HG03442 (cell line): Measurements from ENCODE around the gene KIAA2012.

Source experiments
- ATAC-seq: cut with Tn5 transposase; IDR thresholded peaks from one replicate; pipeline ENCODE4 v1.9.1; 2021; ENCODE audit warnings: mild to moderate bottlenecking, moderate library complexity; ENCODE audit not compliant: unreplicated experiment

Gene KIAA2012

DNA sequence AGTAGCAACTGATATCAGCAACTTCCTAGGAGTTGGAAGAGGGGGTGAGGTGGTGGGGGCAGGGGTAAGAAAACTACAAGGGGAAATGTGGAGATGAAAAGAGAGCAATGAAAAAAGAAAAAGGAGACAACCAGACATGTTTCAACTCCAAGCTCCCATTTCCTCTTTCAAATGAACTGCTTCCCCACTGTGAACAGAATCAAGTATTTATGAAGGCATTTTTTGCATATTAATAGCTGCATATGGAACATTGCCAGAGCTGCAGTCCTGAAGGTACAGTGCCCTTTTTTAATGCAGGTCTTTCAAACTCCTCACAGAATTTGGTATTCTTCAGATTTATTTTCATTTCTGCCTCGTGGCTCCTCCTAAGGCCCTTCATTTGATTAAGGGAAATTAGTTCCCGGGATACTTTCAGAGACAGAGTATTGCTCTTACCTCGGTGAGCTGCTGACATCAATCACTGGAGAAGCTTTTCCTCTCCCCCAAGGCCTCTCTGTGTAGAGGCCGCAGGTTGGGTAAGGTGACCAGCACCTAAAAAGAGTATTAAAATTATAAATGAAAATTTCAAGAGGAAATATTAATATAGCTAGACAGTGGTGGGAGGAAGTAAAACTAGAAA, 68.4 kb downstream of the KIAA2012 start:
- ATAC-seq = no peak

DNA sequence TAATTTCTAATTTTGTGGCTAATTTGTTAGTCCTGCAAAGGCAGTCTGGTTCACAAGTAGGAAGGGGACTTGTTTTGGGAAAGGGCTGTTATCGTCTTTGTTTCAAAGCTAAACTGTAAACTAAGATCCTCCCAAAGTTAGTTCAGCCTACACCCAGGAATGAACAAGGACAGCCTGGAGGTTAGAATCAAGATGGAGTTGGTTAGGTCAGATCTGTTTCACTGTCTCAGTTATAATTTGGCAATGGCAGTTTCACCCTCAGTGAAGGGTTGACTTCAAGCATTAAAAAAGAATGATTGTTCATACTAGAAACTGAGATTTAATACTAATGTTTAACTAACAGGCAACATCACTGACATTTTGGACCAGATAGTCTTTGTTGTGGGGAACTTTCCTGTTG, 69.5 kb downstream of the KIAA2012 start:
- no peak for ATAC-seq

DNA sequence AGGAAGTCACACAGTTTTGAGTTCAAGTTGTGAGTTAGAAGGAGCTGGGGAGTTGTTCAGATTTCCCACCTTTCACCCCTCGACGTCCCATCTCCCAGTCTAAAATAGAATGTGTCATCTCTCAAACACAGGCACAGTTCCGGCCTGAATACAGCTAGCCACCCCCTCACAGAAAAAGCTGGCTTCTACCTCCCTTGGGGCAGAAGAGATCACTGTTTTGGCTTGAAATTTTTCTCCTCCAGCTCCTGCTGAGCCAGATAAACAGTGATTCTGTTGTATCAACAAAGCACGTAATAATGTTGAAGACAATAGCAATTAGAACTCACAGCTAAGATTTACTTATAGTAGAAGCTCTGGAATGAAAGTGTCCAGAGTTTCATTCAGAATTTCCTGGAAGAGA, 74.7 kb downstream of the KIAA2012 start:
- no peak for ATAC-seq

DNA sequence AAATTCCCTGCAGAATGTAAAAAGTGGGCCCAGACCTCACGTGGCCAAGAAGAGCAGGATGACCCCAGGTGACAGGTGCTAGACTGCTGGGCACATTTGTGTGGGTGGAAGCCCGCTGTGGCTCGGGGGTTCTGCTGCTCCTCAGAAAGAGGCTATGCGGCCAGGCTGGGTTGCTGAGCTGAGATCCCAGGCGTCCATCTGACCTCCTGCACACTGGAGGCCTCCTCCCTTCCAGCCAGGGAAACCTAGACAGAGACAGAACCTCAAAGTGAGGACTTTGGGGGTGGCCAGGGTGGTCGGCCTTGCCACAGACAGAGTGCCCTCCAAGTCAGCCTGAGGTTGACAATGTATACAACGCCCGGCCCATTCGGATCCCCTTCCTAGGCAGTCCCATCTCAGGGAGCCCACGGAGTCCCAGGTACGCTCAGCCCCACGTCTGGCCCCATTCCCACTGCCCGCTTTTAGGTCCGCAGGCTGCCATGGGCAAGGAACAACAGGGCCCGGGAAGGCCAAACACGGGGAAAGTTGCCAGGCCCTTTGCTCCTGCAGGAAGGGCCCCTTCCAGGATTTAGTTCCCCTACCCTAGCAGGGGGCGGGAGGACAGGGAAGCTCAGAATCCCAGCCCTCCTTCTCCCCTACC, 75.6 kb downstream of the KIAA2012 start:
- ATAC-seq = no peak

DNA sequence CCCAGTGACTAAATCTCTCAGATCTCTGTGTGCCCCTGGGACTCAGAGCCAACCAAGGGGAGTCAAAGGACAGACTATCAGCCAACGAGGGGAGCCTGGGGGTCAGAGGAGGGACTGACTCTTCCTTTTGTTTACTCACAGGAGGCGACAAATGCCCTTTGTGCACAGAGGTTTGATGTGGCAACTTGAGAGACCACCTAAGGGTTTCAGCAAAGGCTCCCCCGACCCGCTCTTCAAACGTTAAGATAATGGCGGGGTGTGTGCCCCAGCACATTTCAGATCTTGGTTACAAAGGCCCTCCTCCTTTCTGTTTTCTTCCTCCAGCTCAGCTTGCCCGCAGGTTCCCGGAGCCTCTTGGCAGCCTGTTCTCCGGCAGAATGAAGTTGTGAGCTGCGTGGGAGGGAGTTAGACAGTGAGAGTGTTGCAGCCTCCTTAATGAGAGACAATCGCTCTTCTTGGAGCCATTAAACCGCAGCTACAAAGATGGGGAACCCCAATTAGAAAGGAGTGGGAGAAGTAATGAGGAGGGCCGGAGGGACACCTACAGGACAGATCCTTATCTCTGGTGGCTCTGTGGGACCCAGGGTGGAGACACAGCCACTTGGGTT, 76.2 kb downstream of the KIAA2012 start:
- no peak for ATAC-seq

DNA sequence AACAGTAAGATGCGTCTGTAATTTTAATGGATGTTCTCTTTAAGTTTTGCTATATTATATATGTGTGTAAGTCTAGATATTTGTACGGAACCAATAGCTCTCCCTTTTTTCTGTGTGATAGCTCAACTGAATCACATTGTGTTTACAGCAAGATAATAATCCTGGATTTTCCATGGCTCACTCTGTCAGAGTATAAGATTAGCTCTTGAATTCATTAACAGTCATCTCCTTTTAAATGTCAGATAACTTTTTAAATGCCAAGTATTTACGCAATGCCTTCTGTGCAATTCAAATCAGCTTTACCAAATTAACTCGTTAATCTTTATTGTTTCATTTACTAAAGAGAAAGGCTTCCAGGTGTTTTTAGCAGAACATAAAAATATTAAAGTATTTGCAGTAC, 76.9 kb downstream of the KIAA2012 start:
- ATAC-seq = no peak

DNA sequence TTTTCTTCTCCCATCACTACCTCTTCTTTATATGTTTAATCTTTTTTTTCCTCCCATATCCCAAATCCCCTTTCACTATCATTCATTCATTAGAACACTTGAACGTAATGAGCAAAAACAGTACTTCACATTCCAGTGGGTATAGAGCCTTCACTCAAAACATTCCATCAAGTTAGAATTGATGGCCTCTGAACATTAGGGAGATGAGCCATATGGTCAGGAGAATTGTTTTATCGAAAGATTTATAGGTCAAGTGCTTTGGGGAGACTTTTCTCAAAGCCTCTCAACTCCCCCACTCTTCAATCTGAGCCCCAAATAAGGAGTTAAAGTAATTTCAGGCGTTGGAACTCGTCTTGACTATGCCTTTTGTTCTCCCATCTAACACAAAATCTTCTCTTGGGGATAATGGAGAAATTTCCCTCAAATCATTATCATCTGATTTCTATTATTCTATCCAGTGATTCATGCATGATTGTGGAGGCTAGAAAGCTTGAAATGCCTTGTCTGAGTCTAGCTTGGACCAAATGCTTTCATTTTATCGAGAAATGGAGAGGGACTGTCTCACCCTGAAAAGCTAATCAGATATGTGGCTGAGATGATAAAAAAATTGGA, 79.2 kb downstream of the KIAA2012 start:
- ATAC-seq = no peak

DNA sequence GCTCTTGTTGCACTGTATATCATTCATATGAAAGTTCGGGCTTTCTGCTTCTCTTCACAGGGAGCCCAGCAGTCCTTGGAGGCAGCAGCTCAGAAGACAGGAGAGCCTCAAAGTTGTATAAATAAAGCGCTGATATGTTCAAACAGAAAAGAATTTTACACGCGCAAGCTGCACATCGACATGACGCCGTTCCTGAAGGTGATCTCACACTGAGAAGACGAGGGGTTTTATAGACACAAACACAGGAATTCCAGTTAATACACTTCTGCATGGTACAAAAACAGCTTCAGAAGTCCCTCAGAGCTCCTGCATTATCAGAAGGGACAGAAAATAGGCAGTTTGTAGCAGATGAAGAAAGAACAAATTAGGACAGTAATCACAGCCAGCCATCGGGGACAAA, 81.6 kb downstream of the KIAA2012 start:
- ATAC-seq = no peak

DNA sequence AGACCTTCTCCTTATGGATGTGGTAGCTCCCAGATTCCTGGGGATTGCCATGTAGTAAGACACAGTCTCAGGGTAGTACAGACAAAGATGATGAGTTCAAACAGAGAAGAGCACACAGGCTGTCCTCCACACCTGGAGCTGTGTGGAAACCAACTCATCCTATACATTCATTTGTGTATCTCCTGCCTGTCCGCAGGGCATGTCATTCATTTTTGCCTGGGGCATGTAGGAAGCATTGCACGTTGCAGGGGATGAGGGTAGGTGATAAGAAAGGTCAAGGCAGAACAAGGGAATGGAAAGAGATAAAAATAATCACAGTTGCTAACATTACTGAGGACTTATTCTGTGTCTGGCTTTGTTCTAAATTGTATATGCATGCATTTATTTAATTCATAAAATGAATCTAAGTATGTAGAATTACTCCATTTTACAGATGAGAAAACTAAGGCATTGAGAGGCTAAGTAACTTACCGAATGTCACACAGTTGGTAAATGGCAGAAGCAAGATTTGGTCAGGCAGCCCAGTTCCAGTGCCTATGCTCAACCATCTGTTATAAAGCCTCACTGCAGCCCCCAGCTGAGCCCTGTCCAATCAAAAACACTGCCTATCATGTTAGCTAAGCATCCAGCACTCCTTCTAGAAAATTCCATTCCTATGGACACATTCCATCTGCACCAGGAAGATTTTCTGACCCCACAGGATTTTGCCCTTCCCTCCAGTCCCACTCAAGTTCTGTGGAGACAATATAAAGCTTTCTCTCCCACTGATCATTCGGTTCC, 84.3 kb downstream of the KIAA2012 start:
- ATAC-seq = no peak

DNA sequence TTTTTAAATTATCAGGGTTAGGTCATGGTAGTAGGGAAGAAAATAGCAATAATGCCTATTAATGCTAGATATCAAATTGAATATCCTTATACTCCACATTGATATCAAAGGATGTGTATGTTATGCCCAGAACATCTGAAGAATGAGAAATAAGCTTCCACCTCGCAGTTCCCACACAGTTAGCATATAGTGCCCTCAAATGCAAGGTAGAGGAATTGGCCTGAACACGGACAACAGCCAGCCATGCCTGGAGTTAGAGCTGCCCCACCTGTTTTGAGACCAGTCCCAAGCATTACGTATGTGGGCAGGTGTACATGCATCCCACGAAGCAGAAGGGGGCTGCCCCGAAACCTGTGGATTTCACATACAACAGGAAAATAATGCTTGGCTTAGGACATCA, 85.7 kb downstream of the KIAA2012 start:
- no peak for ATAC-seq

DNA sequence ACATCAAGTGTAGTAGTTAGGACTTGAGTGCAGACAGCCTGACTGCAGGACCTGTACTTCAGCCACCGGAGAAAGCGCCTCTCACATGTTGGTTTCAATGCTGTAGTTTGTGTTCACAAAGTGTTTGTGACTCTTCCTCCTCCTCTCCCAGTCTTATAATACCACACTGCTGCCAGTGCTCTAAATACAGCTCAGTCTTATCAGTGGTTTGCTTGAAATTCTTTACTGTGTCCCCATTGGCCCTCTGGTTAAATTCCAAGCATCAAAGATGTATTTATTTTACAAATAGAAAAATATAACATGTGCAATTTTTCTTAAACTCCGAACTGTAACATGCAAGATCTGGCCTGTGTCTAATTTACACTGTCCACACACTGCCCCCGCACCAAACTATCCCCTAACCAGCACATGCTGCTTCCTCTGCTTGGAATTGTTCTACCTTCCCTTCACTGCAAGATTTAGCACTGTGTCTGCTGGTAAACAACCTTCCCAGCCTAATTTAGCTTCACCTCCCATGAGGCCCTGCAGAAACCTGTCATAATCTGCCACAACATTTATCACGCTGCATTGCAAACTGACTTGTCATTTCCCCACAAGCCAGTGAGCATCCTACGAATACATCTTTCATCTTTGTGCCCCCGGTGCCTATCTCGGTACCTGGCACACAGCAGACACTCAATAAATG, 88.2 kb downstream of the KIAA2012 start:
- no peak for ATAC-seq

DNA sequence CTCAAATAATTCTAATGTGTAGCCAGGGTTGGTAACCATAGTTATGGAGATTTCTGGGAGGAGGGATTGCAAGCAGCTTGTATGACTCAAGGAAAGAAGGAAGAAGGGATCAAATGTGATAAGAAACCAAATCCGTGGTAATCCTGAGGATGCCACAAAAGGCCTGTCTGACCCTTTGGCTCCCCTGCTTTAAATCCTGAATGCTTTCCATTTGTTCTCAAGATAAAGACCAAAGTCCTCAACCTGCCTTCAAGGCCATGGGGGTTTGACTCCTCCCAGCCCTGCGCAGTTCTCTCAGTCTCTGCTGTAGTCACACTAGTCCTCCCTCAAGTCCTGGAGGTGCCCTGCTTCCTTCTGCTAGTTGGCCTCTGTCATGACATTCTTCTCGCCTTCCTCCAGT, 91.4 kb downstream of the KIAA2012 start:
- ATAC-seq = no peak

DNA sequence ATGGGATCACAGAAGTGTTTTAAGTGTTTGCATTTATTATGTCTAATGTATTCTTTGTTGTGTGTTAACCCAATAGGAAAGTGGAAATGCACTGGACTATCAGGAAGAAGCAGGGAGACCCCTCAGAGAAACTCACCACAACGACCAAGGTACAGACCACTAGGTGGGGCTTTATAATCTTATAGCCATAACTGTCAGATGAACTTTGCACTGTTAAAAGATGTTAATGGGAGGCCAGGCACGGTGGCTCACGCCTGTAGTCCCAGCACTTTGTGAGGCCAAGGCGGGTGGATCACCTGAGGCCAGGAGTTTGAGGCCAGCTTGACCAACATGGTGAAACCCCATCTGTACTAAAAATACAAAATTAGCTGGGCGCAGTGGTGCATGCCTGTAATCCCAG, 92.2 kb downstream of the KIAA2012 start:
- ATAC-seq = no peak

DNA sequence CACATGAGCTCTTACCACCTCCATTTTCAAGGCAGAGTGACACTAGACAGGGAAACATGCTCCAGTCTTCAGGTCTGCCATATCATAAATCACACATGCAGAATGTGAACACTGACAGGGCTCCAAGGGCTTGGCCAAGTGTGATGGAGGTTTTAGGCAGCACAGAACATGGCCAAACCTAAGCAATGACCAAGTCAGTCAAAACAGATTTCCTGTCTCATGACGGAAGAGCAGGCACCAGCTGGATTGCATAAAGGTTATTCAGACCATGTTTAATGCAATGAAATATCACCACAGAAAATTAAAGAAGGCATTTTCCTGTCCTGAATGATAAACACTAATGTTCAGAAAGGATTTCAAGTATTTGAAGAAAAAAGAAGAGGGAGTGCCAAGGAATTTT, 92.9 kb downstream of the KIAA2012 start:
- no peak for ATAC-seq

DNA sequence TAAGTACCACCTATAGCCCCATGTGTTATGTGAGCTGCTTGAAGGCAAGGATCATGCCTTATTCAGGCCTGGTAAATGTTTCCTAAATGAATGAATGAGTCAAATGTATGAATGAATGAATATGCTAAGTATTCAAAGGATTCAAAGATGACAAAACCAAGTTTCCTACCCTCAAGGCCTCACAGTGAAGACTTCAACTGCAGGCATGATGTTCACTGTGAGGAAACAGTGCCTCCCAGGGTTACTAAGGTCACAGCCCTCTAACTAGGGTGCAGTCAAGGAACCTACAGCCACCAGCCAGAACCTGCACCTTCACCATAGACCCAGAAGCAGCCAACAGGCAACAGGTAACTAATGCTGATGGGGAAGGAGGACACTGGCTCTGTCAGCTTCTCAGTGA, 96.1 kb downstream of the KIAA2012 start:
- ATAC-seq = no peak

DNA sequence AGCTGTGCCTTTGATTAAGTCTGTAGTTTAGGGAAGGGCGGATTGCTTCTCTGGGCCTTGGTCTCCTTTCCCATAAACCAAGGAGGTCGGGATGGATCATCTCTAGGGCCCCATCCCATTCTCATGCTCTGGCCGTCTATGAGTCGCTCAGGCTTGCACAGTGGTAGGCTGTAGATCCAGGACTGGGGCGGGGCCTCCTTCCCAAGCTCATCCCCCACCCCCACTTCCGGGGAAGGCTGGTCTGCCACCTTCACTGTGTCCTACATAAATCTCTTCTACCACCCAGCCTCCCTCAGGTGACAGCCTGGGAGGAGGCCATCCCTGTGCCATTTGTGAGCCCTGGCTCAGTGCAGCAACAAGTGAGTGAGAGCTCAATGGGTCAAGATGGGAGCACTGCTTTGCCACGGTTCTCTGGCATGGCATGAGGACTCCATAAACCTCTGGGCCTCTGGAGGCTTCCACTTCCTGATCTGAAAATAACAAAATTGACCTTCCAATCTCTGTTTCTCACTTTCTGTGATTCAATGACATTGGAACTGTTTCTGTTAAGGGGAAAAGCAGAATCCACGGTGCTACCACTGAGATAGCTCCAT, 96.9 kb downstream of the KIAA2012 start:
- no peak for ATAC-seq

DNA sequence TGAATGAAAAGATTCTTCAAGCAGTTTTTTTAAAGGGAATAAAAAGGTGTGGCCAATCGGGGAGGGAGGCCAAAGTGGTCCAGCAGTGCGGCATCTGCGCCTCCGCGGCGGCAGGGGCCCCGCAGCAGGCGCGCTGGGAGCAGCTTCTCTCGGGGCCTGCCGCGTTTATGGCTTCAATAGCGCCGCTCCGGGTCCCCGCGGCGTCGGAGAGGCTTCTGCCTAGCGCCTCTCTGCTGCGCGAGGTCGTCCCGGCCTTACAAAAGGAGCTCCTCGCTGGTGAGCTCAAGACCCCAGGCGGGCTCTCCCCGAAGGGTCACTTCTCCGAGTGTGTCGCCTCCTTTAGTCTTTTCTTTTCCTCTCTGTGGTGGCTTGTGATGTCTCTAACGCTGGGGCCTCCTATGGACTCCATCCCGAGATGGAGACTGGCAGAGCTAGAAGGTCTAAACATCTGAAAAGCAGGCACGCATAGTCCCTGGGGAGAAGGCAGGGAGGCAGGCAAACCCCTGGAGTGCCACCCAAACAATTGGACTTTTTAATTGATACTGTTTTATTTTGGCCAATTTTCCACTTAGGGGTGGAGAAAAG, 98.3 kb downstream of the KIAA2012 start:
- ATAC-seq = no peak

DNA sequence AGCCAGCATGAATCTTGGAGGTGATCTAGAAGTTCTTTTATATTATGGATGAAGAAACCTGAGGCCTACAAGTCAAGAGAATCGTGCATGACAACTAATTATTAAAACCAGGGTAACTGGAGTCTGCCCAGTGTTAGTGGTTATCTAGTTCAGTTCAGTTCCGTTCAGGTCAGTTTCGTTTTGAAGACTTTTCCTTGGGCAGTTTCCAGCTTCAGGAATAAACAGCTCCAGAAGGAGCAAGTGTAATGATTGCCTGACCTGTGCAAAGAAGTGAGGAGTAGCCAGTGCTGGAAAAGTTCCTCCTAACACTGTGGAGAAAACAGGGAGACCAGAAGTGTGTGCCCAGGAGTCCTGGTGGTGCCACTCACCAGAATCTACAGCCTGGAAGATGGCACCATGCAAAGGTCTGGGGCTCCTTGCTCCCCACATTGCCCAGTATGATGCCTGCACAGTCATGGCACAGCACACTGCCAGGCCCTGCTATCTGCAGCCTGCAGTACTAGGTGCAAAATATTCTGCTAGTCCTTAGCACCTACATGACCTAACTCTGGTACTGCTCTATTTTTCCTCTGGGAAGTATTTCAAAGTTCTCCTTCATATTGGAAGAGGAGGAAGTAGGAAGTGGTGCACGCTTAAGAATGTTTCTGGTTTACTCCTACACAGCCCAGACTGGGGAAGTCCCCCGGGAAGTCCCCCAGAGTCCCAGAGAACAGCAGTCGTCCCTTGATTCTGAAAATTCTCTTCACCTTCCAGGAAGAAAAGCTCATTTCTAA, 99.6 kb downstream of the KIAA2012 start:
- ATAC-seq = peak; percentile 81

DNA sequence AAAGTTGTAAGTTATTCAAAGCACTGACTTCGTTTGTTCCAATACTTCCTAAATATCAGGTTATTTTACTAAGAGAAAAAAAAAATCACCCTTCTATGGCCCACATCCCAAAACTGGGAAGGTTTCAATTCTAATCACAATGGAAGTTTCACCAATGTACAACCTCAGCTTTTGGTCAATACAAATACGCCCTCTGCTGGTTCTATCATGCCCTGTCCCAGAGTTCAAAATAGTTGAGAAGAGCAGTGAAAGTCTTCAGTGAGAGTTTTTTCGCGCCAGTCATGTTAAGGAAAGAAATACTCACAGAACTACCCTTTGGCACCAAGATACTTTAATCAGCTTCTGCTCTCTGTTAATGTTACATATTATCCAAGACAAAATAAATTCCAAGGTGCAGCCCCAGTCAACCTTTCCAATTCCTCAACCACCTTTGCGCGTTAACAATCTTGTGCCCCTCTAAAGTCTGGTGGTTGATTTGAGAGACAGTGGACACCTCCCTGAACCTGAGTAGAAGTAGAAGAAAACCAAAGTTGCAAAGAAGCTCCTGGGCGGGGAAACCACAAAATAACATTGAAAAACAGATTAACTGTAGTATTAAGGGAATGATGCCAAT, 105.4 kb downstream of the KIAA2012 start:
- ATAC-seq = no peak
